Adipose tissue (tissue), 3 donors: ENCODE measurements around the gene RHOF. TPM values are rescaled to one million over a fixed set of nuclear protein-coding genes. Genes with fewer than 3 reads are reported as not detected.

Source experiments
- H3K27ac ChIP-seq: one replicate; pipeline ENCODE4 v1.5.1; 2013; ENCODE audit warnings: low read depth, low read length
- WGBS, 3 donors: extraction: QIAGEN DNeasy Blood & Tissue Kit; methylation state at CpG; one replicate each; pipeline ENCODE4 v1.1.7; 2013; 5-methylcytosine and 5-hydroxymethylcytosine counted together
- polyA plus RNA-seq, 3 donors: library from polyadenylated mRNA; stranded (reverse); fragments of 200-250 nt; gene quantifications; one replicate each; pipeline ENCODE4 v1.2.3, GENCODE V29; 2013
- donor health status: healthy with polysubstance abuse.
- donor health status: Bipolar disorder and iron deficiency.
- donor health status: healthy.

Gene RHOF
- polyA plus RNA-seq, 3 donors: 2.3 to 4.3 (median 3.3) TPM

DNA sequence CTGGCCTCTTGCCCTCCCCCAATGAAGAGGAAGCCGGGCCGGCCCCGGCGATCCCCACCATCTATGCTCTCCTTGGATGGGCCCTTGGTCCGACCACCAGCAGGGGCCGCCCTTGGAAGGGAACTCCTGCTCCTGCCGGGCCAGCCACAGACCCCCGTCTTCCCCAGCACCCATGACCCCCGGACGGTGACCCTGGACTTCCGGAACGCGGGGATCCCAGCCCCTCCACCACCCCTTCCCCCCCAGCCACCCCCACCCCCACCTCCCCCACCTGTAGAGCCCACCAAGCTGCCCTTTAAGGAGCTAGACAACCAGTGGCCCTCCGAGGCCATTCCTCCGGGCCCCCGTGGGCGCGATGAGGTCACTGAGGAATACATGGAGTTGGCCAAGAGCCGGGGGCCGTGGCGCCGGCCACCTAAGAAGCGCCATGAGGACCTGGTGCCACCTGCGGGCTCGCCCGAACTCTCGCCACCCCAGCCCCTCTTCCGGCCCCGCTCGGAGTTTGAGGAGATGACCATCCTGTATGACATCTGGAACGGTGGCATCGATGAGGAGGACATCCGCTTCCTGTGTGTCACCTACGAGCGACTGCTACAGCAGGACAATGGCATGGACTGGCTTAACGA is 29.7 kb upstream of the RHOF start:
- WGBS, 3 donors: 85 to 90% (median 86%) methylated on average over 33 to 36 of the region's 36 CpGs
- no peak overlapping the region for H3K27ac ChIP-seq

GRCh38 chr12:121822393-121823100 is 29.1 kb upstream of the RHOF start:
- no peak overlapping the region for H3K27ac ChIP-seq
- 93 to 96% (median 94%) methylated on average over 27 to 39 of the region's 39 CpGs for WGBS, 3 donors

DNA sequence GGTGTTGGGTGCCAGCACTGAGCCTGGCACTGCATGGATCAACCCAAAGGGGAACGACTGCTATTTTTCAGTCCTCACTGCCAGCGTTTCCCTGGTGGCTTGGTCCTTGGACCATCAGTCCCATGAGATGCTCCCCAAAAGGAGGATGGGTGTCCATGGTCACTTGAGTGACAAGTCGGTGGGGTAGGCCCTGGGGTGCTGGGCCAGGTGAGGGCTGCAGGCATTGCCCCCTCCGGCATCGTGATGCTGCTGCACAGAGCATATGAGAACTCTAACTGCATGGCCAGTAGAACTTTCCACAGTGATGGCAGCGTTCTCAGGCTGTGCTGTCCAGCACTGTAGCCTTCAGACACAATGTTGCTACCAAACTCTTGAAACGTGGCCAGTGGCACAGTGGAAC is 26.6 kb upstream of the RHOF start:
- WGBS, 3 donors: 82 to 92% (median 89%) methylated on average over 7 of the region's 7 CpGs
- no peak overlapping the region for H3K27ac ChIP-seq

DNA sequence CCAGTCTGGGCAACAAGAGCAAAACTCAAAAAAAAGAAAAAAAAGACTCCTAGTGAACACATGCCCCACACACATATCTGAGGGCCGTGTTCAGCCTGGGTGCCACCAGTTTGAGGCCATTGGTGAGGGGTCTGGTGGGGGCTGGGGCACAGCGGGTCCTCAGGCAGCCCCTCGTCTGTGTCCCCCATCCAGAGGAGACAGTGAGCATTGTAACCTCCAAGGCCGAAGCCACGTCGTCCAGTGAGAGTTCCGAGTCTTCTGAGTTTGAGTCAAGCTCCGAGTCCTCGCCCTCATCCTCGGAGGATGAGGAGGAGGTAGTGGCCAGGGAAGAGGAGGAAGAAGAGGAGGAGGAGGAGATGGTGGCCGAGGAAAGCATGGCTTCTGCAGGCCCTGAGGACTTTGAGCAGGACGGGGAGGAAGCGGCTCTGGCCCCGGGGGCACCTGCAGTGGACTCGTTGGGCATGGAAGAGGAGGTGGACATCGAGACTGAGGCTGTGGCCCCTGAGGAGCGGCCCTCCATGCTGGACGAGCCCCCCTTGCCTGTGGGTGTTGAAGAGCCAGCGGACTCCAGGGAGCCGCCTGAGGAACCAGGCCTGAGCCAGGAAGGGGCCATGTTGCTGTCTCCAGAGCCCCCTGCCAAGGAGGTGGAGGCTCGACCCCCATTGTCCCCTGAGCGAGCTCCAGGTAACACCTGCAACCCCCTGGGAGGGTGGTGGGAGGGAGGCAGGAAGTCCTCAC is 25.9 kb upstream of the RHOF start:
- 90 to 93% (median 91%) methylated on average over 22 of the region's 22 CpGs for WGBS, 3 donors
- no peak overlapping the region for H3K27ac ChIP-seq

DNA sequence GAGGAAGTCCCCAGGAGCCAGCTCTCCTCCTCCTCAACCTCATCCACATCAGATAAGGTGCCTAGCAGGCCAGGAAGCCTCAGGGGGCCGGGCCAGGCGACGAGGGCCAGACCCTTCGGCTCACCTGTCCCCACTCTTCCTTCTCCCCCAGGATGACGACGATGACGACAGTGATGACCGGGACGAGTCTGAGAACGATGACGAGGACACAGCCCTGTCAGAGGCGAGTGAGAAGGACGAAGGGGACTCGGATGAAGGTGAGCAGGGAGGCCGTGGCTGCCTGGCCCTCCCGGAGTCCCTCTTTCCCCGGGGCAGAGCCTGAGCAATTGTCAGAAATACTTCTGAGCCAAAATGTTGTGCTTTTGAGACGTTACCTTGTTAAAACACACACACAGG is 24.2 kb upstream of the RHOF start:
- H3K27ac ChIP-seq: no peak overlapping the region
- 92 to 94% (median 94%) methylated on average over 14 to 18 of the region's 18 CpGs for WGBS, 3 donors

- 94 to 96% (median 94%) methylated on average over 34 to 47 of the region's 47 CpGs for WGBS, 3 donors
- no peak overlapping the region for H3K27ac ChIP-seq
These were observed 23.6 kb upstream of the RHOF start for GRCh38 chr12:121816925-121817647.

DNA sequence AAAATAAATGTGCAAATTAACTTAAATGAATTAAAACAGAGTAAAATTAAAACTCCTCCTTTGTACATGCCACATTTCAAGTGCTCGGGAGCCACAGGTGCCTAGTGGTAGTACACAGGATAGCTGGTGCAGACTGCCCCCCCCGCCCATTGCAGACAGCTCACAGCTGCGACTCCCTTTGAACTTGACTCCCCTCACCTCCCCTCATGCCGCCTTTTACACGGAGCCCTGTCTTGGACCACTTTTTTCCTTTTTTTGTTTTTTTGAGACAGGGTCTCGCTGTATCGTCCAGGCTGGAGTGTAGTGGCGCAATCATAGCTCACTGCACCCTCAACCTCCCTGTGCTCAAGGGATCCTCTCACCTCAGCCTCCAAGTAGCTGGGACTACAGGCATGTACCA is 21.8 kb upstream of the RHOF start:
- no peak overlapping the region for H3K27ac ChIP-seq
- 87 to 93% (median 88%) methylated on average over 8 of the region's 8 CpGs for WGBS, 3 donors

GRCh38 chr12:121814429-121815119 is 21.1 kb upstream of the RHOF start:
- no peak overlapping the region for H3K27ac ChIP-seq
- WGBS, 3 donors: 92 to 95% (median 93%) methylated on average over 27 to 31 of the region's 31 CpGs

DNA sequence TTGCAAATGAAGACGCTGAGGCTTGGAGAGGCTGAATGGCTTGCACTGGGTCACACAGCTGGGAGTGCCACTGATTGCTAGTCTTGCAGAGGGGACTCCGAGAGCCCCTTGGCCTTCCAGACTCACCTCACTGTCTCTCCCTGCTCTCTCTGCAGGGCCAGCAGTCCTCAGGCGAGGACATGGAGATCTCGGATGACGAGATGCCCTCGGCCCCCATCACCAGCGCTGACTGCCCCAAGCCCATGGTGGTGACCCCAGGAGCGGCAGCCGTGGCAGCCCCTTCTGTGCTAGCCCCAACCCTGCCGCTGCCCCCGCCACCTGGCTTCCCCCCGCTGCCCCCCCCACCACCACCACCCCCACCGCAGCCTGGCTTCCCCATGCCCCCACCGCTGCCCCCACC is 20.5 kb upstream of the RHOF start:
- 87 to 97% (median 88%) methylated on average over 7 to 13 of the region's 14 CpGs for WGBS, 3 donors
- H3K27ac ChIP-seq: no peak overlapping the region

GRCh38 chr12:121812921-121813896 is 19.7 kb upstream of the RHOF start:
- 26 to 42% (median 33%) methylated on average over 25 of the region's 25 CpGs for WGBS, 3 donors
- no peak overlapping the region for H3K27ac ChIP-seq

- H3K27ac ChIP-seq: no peak overlapping the region
- 13 to 20% (median 18%) methylated on average over 16 to 26 of the region's 26 CpGs for WGBS, 3 donors
These were observed 18.9 kb upstream of the RHOF start for GRCh38 chr12:121812320-121812871.

GRCh38 chr12:121811434-121812319 is 18.2 kb upstream of the RHOF start:
- 3 to 6% (median 5%) methylated on average over 39 to 46 of the region's 46 CpGs for WGBS, 3 donors
- no peak overlapping the region for H3K27ac ChIP-seq

DNA sequence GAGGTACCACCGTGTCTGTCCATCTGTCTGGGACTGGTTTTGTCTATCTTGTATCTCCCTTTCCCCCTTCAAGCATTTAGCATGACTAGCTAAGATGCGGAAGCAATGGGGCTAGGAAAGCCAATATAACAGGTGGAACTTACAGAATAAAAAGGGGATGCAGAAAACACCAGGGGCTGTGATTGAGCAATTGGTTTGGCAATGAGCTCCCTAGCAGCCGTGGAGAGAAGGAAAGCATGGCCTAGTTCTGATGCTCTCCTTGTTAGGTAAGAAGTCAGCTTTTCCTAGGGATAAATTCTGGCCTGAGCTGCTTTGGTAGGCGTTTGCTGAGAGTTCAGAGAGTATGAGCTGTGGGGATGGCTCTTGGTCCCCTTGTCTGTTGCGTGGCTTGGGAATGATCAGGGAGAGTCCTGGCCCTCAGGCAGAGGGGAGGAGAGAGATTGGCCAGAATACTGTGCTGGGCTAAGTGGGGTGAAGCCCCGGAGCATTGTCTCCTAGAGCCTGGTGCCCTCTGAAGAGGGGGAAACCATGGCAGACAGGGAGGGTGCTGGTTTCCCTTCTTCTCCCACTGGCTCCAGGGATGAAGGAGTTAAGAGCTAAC is 17.4 kb upstream of the RHOF start:
- 48 to 56% (median 53%) methylated on average over 6 of the region's 6 CpGs for WGBS, 3 donors
- no peak overlapping the region for H3K27ac ChIP-seq

DNA sequence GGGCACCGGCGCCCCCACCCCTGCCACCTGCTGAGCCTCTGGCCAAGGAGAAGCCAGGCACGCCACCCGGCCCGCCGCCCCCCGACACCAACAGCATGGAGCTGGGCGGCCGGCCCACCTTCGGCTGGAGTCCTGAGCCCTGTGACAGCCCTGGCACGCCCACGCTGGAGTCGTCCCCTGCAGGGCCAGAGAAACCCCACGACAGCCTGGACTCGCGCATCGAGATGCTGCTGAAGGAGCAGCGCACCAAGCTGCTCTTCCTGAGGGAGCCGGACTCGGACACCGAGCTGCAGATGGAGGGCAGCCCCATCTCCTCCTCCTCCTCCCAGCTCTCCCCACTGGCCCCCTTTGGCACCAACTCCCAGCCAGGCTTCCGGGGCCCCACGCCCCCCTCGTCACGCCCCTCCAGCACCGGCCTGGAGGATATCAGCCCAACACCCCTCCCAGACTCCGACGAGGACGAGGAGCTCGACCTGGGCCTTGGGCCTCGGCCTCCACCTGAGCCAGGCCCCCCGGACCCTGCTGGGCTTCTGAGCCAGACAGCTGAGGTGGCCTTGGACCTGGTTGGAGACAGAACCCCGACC is 16.8 kb upstream of the RHOF start:
- H3K27ac ChIP-seq: no peak overlapping the region
- WGBS, 3 donors: 81 to 85% (median 82%) methylated on average over 26 to 33 of the region's 33 CpGs

- 76 to 93% (median 93%) methylated on average over 27 of the region's 27 CpGs for WGBS, 3 donors
- H3K27ac ChIP-seq: no peak overlapping the region
These were observed 16.2 kb upstream of the RHOF start for GRCh38 chr12:121809712-121810116.
